Nephron progenitor cell (in vitro differentiated cells): ENCODE results near the gene GPR17.

Experiments
- DNase-seq: peaks from one replicate; pipeline ENCODE4 v3.0.0; 2021
- H3K27ac Mint-ChIP-seq: 2 replicates; pipeline ENCODE4 v1.8.0; 2021; ENCODE audit warnings: mild to moderate bottlenecking, moderate library complexity, mixed read lengths
- H3K27me3 Mint-ChIP-seq: 2 replicates; pipeline ENCODE4 v1.8.0; 2021; ENCODE audit warnings: mild to moderate bottlenecking, low read depth, mixed read lengths; ENCODE audit not compliant: poor library complexity
- H3K36me3 Mint-ChIP-seq: 2 replicates; pipeline ENCODE4 v1.8.0; 2021; ENCODE audit warnings: low read depth, mixed read lengths
- H3K4me1 Mint-ChIP-seq: 2 replicates; pipeline ENCODE4 v1.8.0; 2021; ENCODE audit warnings: mixed read lengths
- H3K4me3 Mint-ChIP-seq: 2 replicates; pipeline ENCODE4 v1.8.0; 2021; ENCODE audit warnings: mild to moderate bottlenecking, moderate library complexity, mixed read lengths
- H3K9me3 Mint-ChIP-seq: 2 replicates; pipeline ENCODE4 v1.8.0; 2021; ENCODE audit warnings: mild to moderate bottlenecking, moderate library complexity, mixed read lengths
- CTCF ChIP-seq: fragments of 200-600 bp; sonication (generic); IDR thresholded peaks from 2 replicates; pipeline ENCODE4 v1.5.0; 2021; ENCODE audit warnings: antibody characterized with exemption

GPR17 gene

DNA sequence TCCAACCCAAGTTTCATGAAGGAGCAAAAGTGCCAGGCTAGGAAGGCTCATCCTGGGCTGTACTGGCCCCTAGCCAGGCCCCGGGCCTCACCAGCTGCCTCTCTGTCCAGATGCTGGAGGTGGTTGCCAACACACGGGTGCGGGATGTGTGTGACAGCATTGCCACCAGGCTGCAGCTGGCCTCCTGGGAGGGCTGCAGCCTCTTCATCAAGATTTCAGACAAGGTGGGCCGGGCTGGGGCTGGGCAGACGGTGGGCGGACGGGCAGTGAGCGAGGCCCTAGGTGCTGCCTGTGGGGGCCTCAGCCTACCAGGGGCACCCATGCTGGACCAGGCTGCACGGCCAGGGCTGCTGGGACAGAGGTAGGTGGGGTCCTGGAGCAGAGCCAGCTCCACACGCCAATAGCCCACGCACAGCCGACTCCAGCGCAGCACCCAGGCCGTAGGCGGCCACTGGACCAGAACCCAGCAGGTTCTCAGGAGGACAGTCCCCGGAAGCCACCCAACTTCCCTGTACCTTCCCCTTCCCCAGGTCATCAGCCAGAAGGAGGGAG lies 11.8 kb upstream of the GPR17 start:
- no peak overlapping the region for H3K27ac Mint-ChIP-seq
- no peaks in the 10 kb centered on the region for H3K9me3 Mint-ChIP-seq
- H3K4me3 Mint-ChIP-seq = no peak overlapping the region
- H3K27me3 Mint-ChIP-seq = peaks cover 4% of the 10 kb centered on the region
- no peaks in the 10 kb centered on the region for H3K36me3 Mint-ChIP-seq
- no peak for DNase-seq
- TF ChIP-seq CTCF = no peak
- peaks cover 8% of the 10 kb centered on the region for H3K4me1 Mint-ChIP-seq

DNA sequence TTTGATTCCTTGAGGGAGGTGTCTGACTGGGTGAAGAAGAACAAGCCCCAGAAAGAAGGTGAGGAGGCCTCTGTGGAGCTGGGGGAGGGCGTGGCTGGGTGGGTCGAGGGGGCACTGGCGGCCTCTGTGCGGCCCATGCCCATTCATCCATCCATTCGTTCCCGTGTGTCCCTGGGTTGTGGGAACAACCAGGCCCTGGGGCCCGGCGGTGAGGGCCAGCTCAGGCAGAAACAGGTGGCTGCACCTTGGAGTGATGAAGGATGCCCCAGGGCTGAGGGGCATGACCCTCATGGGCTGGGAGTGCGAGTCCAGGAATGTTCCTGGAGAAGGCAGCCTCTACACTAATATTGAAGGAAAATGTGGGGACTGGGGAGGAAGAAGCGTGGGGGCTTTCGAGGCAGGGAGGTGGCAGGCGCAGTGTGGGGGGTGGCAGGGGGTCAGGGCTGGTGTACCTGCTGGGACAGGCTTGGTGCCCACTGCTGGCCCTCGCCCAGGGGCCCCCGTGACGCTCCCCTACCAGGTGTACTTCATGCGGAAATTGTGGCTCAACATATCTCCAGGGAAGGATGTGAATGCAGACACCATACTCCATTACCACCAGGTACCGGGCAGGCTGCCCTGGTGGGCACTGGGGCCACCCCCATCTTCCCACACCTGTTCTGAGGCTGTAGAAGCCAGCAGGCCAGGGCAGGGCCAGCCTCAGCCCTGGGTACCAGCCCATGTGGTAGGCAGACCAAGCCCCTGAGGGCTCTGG lies 11.2 kb upstream of the GPR17 start:
- H3K36me3 Mint-ChIP-seq = no peaks in the 10 kb centered on the region
- no peak overlapping the region for H3K4me3 Mint-ChIP-seq
- H3K4me1 Mint-ChIP-seq = peaks cover 8% of the 10 kb centered on the region
- H3K9me3 Mint-ChIP-seq = no peaks in the 10 kb centered on the region
- DNase-seq = no peak
- H3K27me3 Mint-ChIP-seq = peaks cover 7% of the 10 kb centered on the region
- no peak overlapping the region for H3K27ac Mint-ChIP-seq
- TF ChIP-seq CTCF = no peak

- no peak for DNase-seq
- Mint-ChIP-seq H3K27ac (no peak overlapping the region), H3K9me3 (no peaks in the 10 kb centered on the region), H3K27me3 (peaks cover 7% of the 10 kb centered on the region), H3K4me1 (peaks cover 8% of the 10 kb centered on the region), H3K36me3 (no peaks in the 10 kb centered on the region), H3K4me3 (no peak overlapping the region)
- no peak for TF ChIP-seq CTCF
Observed at GRCh38 chr2:127635380-127636237, 10.3 kb upstream of the GPR17 start.

- Mint-ChIP-seq H3K36me3 (no peaks in the 10 kb centered on the region), H3K9me3 (no peaks in the 10 kb centered on the region), H3K27ac (no peak overlapping the region), H3K4me1 (peaks cover 8% of the 10 kb centered on the region), H3K27me3 (peaks cover 7% of the 10 kb centered on the region), H3K4me3 (no peak overlapping the region)
- TF ChIP-seq CTCF = no peak
- DNase-seq = no peak
Observed at GRCh38 chr2:127636248-127637235, 9.4 kb upstream of the GPR17 start.

DNA sequence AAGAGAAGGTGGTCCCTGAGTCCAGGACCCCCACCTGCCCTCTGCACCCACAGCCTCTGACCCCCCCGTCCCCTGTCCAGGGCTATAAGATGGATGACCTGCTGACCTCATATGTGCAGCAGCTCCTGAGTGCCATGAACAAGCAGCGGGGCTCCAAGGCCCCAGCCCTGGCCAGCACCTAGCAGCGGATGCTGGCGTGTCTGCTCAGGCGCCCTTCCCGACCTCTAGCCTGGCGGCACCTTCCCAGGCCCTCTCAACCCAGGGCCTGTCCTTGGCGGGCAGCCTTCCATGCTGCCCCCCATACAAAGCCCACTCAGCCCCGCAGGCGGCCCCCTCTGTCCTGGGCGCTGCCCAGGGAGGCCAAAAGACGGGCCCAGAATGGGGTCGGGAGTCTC lies 8.7 kb upstream of the GPR17 start:
- Mint-ChIP-seq H3K9me3 (no peaks in the 10 kb centered on the region), H3K27me3 (peaks cover 7% of the 10 kb centered on the region), H3K4me1 (peaks cover 8% of the 10 kb centered on the region), H3K4me3 (no peak overlapping the region), H3K36me3 (no peaks in the 10 kb centered on the region), H3K27ac (no peak overlapping the region)
- no peak for DNase-seq
- no peak for TF ChIP-seq CTCF
